Placental pericyte (primary cell): ENCODE data around the gene SNRPA. TPM values are rescaled to one million over a fixed set of nuclear protein-coding genes. Genes with fewer than 3 reads are reported as not detected.

Experiments
- small RNA-seq: library from RNA; depleted of rRNA; stranded (forward); fragments of <200 nt; gene quantifications from one replicate; pipeline ENCODE3, GENCODE V24; 2012; ENCODE audit warnings: low replicate concordance
- total RNA-seq: library from RNA; depleted of rRNA; stranded (reverse); fragments of >200 nt; gene quantifications from 2 replicates; pipeline ENCODE4 v1.2.3, GENCODE V29; 2012

Gene SNRPA
- 33.7 and 55.4 TPM in 2 replicates for total RNA-seq

DNA sequence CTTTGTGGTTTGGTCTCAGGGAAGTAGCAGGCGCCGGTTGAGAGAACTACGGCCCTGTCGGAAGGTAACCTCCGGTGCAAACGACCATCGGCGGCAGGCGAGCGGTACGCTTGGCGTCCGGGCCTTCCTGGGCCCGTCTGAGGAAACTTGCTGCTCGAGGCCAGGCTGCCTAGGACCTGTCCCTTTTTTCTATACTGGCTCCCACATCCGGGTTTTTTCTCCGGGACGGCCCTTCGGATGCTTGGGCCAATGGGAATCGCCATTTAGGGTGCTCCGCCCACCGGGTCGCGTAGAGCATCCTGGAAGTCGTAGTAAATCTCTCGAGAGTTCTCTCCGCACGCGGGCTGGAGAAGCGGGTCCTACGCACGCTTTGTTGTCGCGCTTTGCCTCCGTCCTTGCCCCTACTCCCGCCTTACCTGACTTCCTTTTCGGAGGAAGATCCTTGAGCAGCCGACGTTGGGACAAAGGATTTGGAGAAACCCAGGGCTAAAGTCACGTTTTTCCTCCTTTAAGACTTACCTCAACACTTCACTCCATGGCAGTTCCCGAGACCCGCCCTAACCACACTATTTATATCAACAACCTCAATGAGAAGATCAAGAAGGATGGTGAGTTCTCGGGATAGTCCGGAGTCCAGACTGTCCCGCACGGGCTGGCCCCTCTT, at the start of gene SNRPA:
SNRPA (plus strand) TSS at position 330 of the 664 bp plus-strand sequence; CDS start at position 536, 206 bp downstream.

GRCh38 chr19:40716482-40717324, 34.3 kb upstream of the SNRPA start, which contains the start of the genes COQ8B and ITPKC:
COQ8B (minus strand) TSS chr19:40716886; CDS start chr19:40714632, 2,254 bp downstream.
ITPKC (plus strand) TSS chr19:40717112; CDS start chr19:40717136, 24 bp downstream.

GRCh38 chr19:40750058-40750873, 737 bp upstream of the SNRPA start, which contains the start of gene ACTMAP:
ACTMAP (minus strand) TSS chr19:40750477; CDS start chr19:40749803, 674 bp downstream.

GRCh38 chr19:40774916-40775631, 24.1 kb downstream of the SNRPA start, which contains the start of gene MIA:
MIA (plus strand) TSS chr19:40775521; CDS start chr19:40775543, 22 bp downstream.

GRCh38 chr19:40777937-40778705, 27.1 kb downstream of the SNRPA start, which contains the start of gene RAB4B:
RAB4B (plus strand) TSS chr19:40778247; CDS start chr19:40778376, 129 bp downstream.

GRCh38 chr19:40798683-40799557, 47.9 kb downstream of the SNRPA start, which contains the start of gene EGLN2:
EGLN2 (plus strand) TSS chr19:40799191; CDS start chr19:40800573, 1,382 bp downstream.

Small RNAs within 50 kb of the gene (small RNA-seq; reads per million reads assigned to genes)
- gene RNU6-195P = not detected

Other genes starting within 250 kb of the SNRPA start
- 14.9 and 26.2 TPM in 2 replicates for gene SHKBP1, start 174.3 kb upstream of the SNRPA start, total RNA-seq
- 9.7 and 16.6 TPM in 2 replicates for gene LTBP4, start 149.8 kb upstream of the SNRPA start, total RNA-seq
- 36.5 and 40.9 TPM in 2 replicates for gene NUMBL, start 60.6 kb upstream of the SNRPA start, total RNA-seq
- gene COQ8B, start 34.3 kb upstream of the SNRPA start, total RNA-seq = 28.9 and 40.7 TPM in 2 replicates
- 17.5 and 23.2 TPM in 2 replicates for gene ITPKC, start 34.1 kb upstream of the SNRPA start, total RNA-seq
- gene ACTMAP, start 726 bp upstream of the SNRPA start, total RNA-seq = 1.1 and 2.0 TPM in 2 replicates
- not detected in 2 replicates for gene MIA, start 24.3 kb downstream of the SNRPA start, total RNA-seq
- gene RAB4B, start 27.0 kb downstream of the SNRPA start, total RNA-seq = 11.7 and 19.9 TPM in 2 replicates
- gene EGLN2, start 48.0 kb downstream of the SNRPA start, total RNA-seq = 101 and 103 TPM in 2 replicates
- gene CYP2A6, start 99.2 kb downstream of the SNRPA start, total RNA-seq = not detected in 2 replicates
- gene CYP2A7, start 131.0 kb downstream of the SNRPA start, total RNA-seq = not detected in 2 replicates
- gene CYP2B6, start 240.1 kb downstream of the SNRPA start, total RNA-seq = not detected in 2 replicates